ENCODE data around the gene NDUFS8.

DNA sequence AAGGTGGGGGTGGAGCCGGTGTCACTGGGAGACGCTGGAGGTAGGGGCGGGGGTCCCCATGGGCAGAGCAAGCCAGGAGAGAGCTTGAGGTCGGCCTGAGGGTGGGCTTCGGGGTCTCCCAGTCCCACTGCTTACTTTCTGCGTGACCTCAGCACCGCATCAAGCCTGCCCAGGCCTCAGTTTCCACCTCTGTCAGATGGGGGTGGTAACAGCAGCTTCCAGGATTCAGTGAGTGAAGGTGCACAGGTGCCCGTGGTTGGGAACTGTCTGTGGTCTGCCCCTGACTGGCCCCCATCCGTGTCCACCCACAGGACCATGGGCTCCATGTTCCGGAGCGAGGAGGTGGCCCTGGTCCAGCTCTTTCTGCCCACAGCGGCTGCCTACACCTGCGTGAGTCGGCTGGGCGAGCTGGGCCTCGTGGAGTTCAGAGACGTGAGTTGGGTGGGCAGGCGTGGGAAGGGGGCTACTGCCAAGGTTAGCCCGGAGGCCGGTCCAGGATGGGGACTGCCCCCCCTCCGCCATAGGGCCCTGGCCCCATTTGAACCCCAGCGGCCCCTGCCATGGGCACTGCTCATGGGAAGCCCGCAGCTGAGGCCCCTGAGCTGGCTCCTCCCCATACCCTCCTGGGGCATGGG lies 10.6 kb downstream of the NDUFS8 start:
- TF ChIP-seq, protein P1, sequence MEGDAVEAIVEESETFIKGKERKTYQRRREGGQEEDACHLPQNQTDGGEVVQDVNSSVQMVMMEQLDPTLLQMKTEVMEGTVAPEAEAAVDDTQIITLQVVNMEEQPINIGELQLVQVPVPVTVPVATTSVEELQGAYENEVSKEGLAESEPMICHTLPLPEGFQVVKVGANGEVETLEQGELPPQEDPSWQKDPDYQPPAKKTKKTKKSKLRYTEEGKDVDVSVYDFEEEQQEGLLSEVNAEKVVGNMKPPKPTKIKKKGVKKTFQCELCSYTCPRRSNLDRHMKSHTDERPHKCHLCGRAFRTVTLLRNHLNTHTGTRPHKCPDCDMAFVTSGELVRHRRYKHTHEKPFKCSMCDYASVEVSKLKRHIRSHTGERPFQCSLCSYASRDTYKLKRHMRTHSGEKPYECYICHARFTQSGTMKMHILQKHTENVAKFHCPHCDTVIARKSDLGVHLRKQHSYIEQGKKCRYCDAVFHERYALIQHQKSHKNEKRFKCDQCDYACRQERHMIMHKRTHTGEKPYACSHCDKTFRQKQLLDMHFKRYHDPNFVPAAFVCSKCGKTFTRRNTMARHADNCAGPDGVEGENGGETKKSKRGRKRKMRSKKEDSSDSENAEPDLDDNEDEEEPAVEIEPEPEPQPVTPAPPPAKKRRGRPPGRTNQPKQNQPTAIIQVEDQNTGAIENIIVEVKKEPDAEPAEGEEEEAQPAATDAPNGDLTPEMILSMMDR (IDR thresholded peaks at IDR 0.05; ENCODE audit: poor library complexity, severe bottlenecking), result no peak
- TF ChIP-seq EZH2 (IDR thresholded peaks at IDR 0.05; ENCODE audit: borderline replicate concordance, insufficient read depth, low read length, poor library complexity, severe bottlenecking), result no peak
- no peak for TF ChIP-seq POLR2AphosphoS5 (IDR thresholded peaks at IDR 0.05)
- TF ChIP-seq TAF1 (IDR thresholded peaks at IDR 0.05; ENCODE audit: low read depth), result no peak
- TF ChIP-seq, protein P2, sequence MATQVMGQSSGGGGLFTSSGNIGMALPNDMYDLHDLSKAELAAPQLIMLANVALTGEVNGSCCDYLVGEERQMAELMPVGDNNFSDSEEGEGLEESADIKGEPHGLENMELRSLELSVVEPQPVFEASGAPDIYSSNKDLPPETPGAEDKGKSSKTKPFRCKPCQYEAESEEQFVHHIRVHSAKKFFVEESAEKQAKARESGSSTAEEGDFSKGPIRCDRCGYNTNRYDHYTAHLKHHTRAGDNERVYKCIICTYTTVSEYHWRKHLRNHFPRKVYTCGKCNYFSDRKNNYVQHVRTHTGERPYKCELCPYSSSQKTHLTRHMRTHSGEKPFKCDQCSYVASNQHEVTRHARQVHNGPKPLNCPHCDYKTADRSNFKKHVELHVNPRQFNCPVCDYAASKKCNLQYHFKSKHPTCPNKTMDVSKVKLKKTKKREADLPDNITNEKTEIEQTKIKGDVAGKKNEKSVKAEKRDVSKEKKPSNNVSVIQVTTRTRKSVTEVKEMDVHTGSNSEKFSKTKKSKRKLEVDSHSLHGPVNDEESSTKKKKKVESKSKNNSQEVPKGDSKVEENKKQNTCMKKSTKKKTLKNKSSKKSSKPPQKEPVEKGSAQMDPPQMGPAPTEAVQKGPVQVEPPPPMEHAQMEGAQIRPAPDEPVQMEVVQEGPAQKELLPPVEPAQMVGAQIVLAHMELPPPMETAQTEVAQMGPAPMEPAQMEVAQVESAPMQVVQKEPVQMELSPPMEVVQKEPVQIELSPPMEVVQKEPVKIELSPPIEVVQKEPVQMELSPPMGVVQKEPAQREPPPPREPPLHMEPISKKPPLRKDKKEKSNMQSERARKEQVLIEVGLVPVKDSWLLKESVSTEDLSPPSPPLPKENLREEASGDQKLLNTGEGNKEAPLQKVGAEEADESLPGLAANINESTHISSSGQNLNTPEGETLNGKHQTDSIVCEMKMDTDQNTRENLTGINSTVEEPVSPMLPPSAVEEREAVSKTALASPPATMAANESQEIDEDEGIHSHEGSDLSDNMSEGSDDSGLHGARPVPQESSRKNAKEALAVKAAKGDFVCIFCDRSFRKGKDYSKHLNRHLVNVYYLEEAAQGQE (IDR thresholded peaks at IDR 0.05; ENCODE audit: borderline replicate concordance), result no peak
- no peak for TF ChIP-seq EP300 (conservative IDR thresholded peaks at IDR 0.05; ENCODE audit: poor library complexity, severe bottlenecking)
- TF ChIP-seq RAD21 (conservative IDR thresholded peaks at IDR 0.05), result no peak

Data from neural cell (in vitro differentiated cells).